Measurements from ENCODE around the gene SUPV3L1. TPM values are rescaled to one million over a fixed set of nuclear protein-coding genes. Genes with fewer than 3 reads are reported as not detected.
"Not testable (repeated sequence)": the region's sequence is repeated elsewhere in the genome, so short reads cannot be mapped to it uniquely, and the experiment has no call there.

The SUPV3L1 gene
- total RNA-seq, 1 experiment from 2014 or later: 37.6 TPM

GRCh38 chr10:69146759-69147158, 33.3 kb upstream of the SUPV3L1 start:
- Histone ChIP-seq H3K27ac (ENCODE audit: low read length) (no peak overlapping the region), H3K4me1 (ENCODE audit: low read length) (0 out of 2 replicates have a peak, but pooled peaks cover 4% of the 10 kb centered on the region), H3K27me3 (ENCODE audit: low read length) (no peaks in the 10 kb centered on the region), H2AFZ (ENCODE audit: low read length) (no peak overlapping the region), H3K4me3 (ENCODE audit: low read length) (no peak overlapping the region), H4K20me1 (ENCODE audit: insufficient read depth, low read depth, low read length) (no peaks in the 10 kb centered on the region), H3K9me3 (ENCODE audit: low read length) (no peaks in the 10 kb centered on the region), H3K4me2 (ENCODE audit: low read depth, low read length, poor library complexity, severe bottlenecking) (no peak overlapping the region), H3K9ac (ENCODE audit: low read length) (no peak overlapping the region), H3K9me2 (replicated peaks; ENCODE audit: insufficient read depth, low read length) (no peaks in the 10 kb centered on the region), H3K36me3 (ENCODE audit: insufficient read depth, low read length) (no peaks in the 10 kb centered on the region), H3K79me2 (ENCODE audit: low read length) (peaks cover 85% of the 10 kb centered on the region)
- DNase-seq: no peak

- H3K4me3 ChIP-seq (ENCODE audit: low read length): no peak overlapping the region
Measured at GRCh38 chr10:69151984-69152383, 28.1 kb upstream of the SUPV3L1 start.

GRCh38 chr10:69153227-69153626, 26.8 kb upstream of the SUPV3L1 start:
- no peak overlapping the region for H3K4me3 ChIP-seq (ENCODE audit: low read length)
- no peak overlapping the region for H3K9ac ChIP-seq (ENCODE audit: low read length)
- no peak overlapping the region for H2AFZ ChIP-seq (ENCODE audit: low read length)
- no peaks in the 10 kb centered on the region for H3K4me1 ChIP-seq (ENCODE audit: low read length)
- H3K79me2 ChIP-seq (ENCODE audit: low read length): peaks cover 75% of the 10 kb centered on the region
- H4K20me1 ChIP-seq (ENCODE audit: insufficient read depth, low read depth, low read length): no peaks in the 10 kb centered on the region
- no peak overlapping the region for H3K27ac ChIP-seq (ENCODE audit: low read length)
- no peaks in the 10 kb centered on the region for H3K9me2 ChIP-seq (replicated peaks; ENCODE audit: insufficient read depth, low read length)
- 0 out of 2 replicates have a peak, but pooled peaks cover 7% of the 10 kb centered on the region for H3K36me3 ChIP-seq (ENCODE audit: insufficient read depth, low read length)
- DNase-seq: no peak
- H3K9me3 ChIP-seq (ENCODE audit: low read length): no peaks in the 10 kb centered on the region
- H3K27me3 ChIP-seq (ENCODE audit: low read length): no peaks in the 10 kb centered on the region
- H3K4me2 ChIP-seq (ENCODE audit: low read depth, low read length, poor library complexity, severe bottlenecking): no peak overlapping the region

More at GRCh38 chr10:69151984-69152383, 28.1 kb upstream of the SUPV3L1 start:
- Histone ChIP-seq H3K9me2 (replicated peaks; ENCODE audit: insufficient read depth, low read length) (no peaks in the 10 kb centered on the region), H3K9ac (ENCODE audit: low read length) (no peak overlapping the region), H3K4me1 (ENCODE audit: low read length) (no peaks in the 10 kb centered on the region), H2AFZ (ENCODE audit: low read length) (no peak overlapping the region), H3K27ac (ENCODE audit: low read length) (no peak overlapping the region), H3K27me3 (ENCODE audit: low read length) (no peaks in the 10 kb centered on the region), H3K36me3 (ENCODE audit: insufficient read depth, low read length) (no peaks in the 10 kb centered on the region), H3K9me3 (ENCODE audit: low read length) (no peaks in the 10 kb centered on the region), H3K79me2 (ENCODE audit: low read length) (peaks cover 82% of the 10 kb centered on the region), H3K4me2 (ENCODE audit: low read depth, low read length, poor library complexity, severe bottlenecking) (no peak overlapping the region), H4K20me1 (ENCODE audit: insufficient read depth, low read depth, low read length) (no peaks in the 10 kb centered on the region)
- DNase-seq: no peak

GRCh38 chr10:69160809-69161241, 19.2 kb upstream of the SUPV3L1 start:
- no peak for DNase-seq
- H3K36me3 ChIP-seq (ENCODE audit: insufficient read depth, low read length): peaks cover 10% of the 10 kb centered on the region; the same call in 1 of the 2 replicates
- no peak overlapping the region for H3K27ac ChIP-seq (ENCODE audit: low read length)
- no peak overlapping the region for H2AFZ ChIP-seq (ENCODE audit: low read length)
- H4K20me1 ChIP-seq (ENCODE audit: insufficient read depth, low read depth, low read length): no peaks in the 10 kb centered on the region
- no peaks in the 10 kb centered on the region for H3K9me3 ChIP-seq (ENCODE audit: low read length)
- no peak overlapping the region for H3K4me3 ChIP-seq (ENCODE audit: low read length)
- no peak overlapping the region for H3K9ac ChIP-seq (ENCODE audit: low read length)
- H3K4me1 ChIP-seq (ENCODE audit: low read length): no peaks in the 10 kb centered on the region
- no peaks in the 10 kb centered on the region for H3K27me3 ChIP-seq (ENCODE audit: low read length)
- H3K9me2 ChIP-seq (replicated peaks; ENCODE audit: insufficient read depth, low read length): no peaks in the 10 kb centered on the region
- no peak overlapping the region for H3K4me2 ChIP-seq (ENCODE audit: low read depth, low read length, poor library complexity, severe bottlenecking)
- H3K79me2 ChIP-seq (ENCODE audit: low read length): peaks cover 19% of the 10 kb centered on the region

GRCh38 chr10:69168493-69168892, 11.5 kb upstream of the SUPV3L1 start:
- no peak for DNase-seq
- no peaks in the 10 kb centered on the region for H3K9me3 ChIP-seq (ENCODE audit: low read length)
- no peak overlapping the region for H3K4me2 ChIP-seq (ENCODE audit: low read depth, low read length, poor library complexity, severe bottlenecking)
- H3K4me3 ChIP-seq (ENCODE audit: low read length): no peak overlapping the region
- no peaks in the 10 kb centered on the region for H3K9me2 ChIP-seq (replicated peaks; ENCODE audit: insufficient read depth, low read length)
- H2AFZ ChIP-seq (ENCODE audit: low read length): no peak overlapping the region
- H3K9ac ChIP-seq (ENCODE audit: low read length): no peak overlapping the region
- H3K4me1 ChIP-seq (ENCODE audit: low read length): peaks cover 5% of the 10 kb centered on the region; the same call in 1 of the 2 replicates
- no peaks in the 10 kb centered on the region for H3K79me2 ChIP-seq (ENCODE audit: low read length)
- no peak overlapping the region for H3K27ac ChIP-seq (ENCODE audit: low read length)
- H4K20me1 ChIP-seq (ENCODE audit: insufficient read depth, low read depth, low read length): no peaks in the 10 kb centered on the region
- H3K27me3 ChIP-seq (ENCODE audit: low read length): no peaks in the 10 kb centered on the region
- H3K36me3 ChIP-seq (ENCODE audit: insufficient read depth, low read length): peaks cover 28% of the 10 kb centered on the region

- Histone ChIP-seq H3K4me3 (ENCODE audit: low read length) (no peak overlapping the region), H3K79me2 (ENCODE audit: low read length) (no peaks in the 10 kb centered on the region), H3K27me3 (ENCODE audit: low read length) (no peaks in the 10 kb centered on the region), H3K9ac (ENCODE audit: low read length) (no peak overlapping the region), H3K9me3 (ENCODE audit: low read length) (no peaks in the 10 kb centered on the region), H3K27ac (ENCODE audit: low read length) (no peak overlapping the region), H2AFZ (ENCODE audit: low read length) (no peak overlapping the region), H4K20me1 (ENCODE audit: insufficient read depth, low read depth, low read length) (no peaks in the 10 kb centered on the region), H3K36me3 (ENCODE audit: insufficient read depth, low read length) (peaks cover 29% of the 10 kb centered on the region), H3K4me1 (ENCODE audit: low read length) (peaks cover 5% of the 10 kb centered on the region; the same call in 1 of the 2 replicates), H3K4me2 (ENCODE audit: low read depth, low read length, poor library complexity, severe bottlenecking) (no peak overlapping the region), H3K9me2 (replicated peaks; ENCODE audit: insufficient read depth, low read length) (no peaks in the 10 kb centered on the region)
- DNase-seq: no peak
Measured at GRCh38 chr10:69172241-69172982, 7.6 kb upstream of the SUPV3L1 start.

- not testable (repeated sequence) for H3K9ac ChIP-seq (ENCODE audit: low read length); H3K9me2 ChIP-seq (replicated peaks; ENCODE audit: insufficient read depth, low read length); H2AFZ ChIP-seq (ENCODE audit: low read length); H3K4me3 ChIP-seq (ENCODE audit: low read length); H3K9me3 ChIP-seq (ENCODE audit: low read length); H4K20me1 ChIP-seq (ENCODE audit: insufficient read depth, low read depth, low read length); H3K27ac ChIP-seq (ENCODE audit: low read length); H3K27me3 ChIP-seq (ENCODE audit: low read length); DNase-seq; H3K4me2 ChIP-seq (ENCODE audit: low read depth, low read length, poor library complexity, severe bottlenecking)
- peaks cover 10% of the 10 kb centered on the region for H3K79me2 ChIP-seq (ENCODE audit: low read length)
- peaks cover 17% of the 10 kb centered on the region for H3K4me1 ChIP-seq (ENCODE audit: low read length)
- peaks cover 27% of the 10 kb centered on the region for H3K36me3 ChIP-seq (ENCODE audit: insufficient read depth, low read length)
Measured at GRCh38 chr10:69175326-69175725, 4.7 kb upstream of the SUPV3L1 start.

GRCh38 chr10:69176823-69177222, 3.2 kb upstream of the SUPV3L1 start:
- Histone ChIP-seq H3K27me3 (ENCODE audit: low read length) (no peaks in the 10 kb centered on the region), H3K4me3 (ENCODE audit: low read length) (no peak overlapping the region), H3K27ac (ENCODE audit: low read length) (no peak overlapping the region), H3K36me3 (ENCODE audit: insufficient read depth, low read length) (peaks cover 13% of the 10 kb centered on the region), H4K20me1 (ENCODE audit: insufficient read depth, low read depth, low read length) (no peaks in the 10 kb centered on the region), H3K79me2 (ENCODE audit: low read length) (peaks cover 24% of the 10 kb centered on the region), H3K9ac (ENCODE audit: low read length) (no peak overlapping the region), H2AFZ (ENCODE audit: low read length) (no peak overlapping the region), H3K4me2 (ENCODE audit: low read depth, low read length, poor library complexity, severe bottlenecking) (no peak overlapping the region), H3K4me1 (ENCODE audit: low read length) (peaks cover 24% of the 10 kb centered on the region), H3K9me3 (ENCODE audit: low read length) (no peaks in the 10 kb centered on the region), H3K9me2 (replicated peaks; ENCODE audit: insufficient read depth, low read length) (no peaks in the 10 kb centered on the region)
- DNase-seq: no peak
